Skeletal muscle tissue (tissue), 4 donors: Measurements from ENCODE around the gene CDK8. TPM values are rescaled to one million over a fixed set of nuclear protein-coding genes. Genes with fewer than 3 reads are reported as not detected.
A peak's percentile ranks its signal among the peaks of the same experiment; 100 is the strongest.
"Not testable (repeated sequence)": the region's sequence is repeated elsewhere in the genome, so short reads cannot be mapped to it uniquely, and the experiment has no call there.

Experiments used
- H3K27ac ChIP-seq: one replicate; pipeline ENCODE4 v1.7.0; 2013; ENCODE audit warnings: mild to moderate bottlenecking, low read depth, low read length, inconsistent platforms
- H3K27me3 ChIP-seq, 3 donors: one replicate each; pipeline ENCODE4 v1.7.0; 2013; ENCODE audit warnings: low read length in 3 of 3; ENCODE audit not compliant: control insufficient read depth in 3 of 3, insufficient read depth in 3 of 3
- H3K36me3 ChIP-seq, 3 donors: one replicate each; pipeline ENCODE4 v1.7.0; 2013; ENCODE audit warnings: low read length in 3 of 3; ENCODE audit not compliant: control insufficient read depth in 3 of 3, insufficient read depth in 3 of 3
- H3K4me1 ChIP-seq, 3 donors: one replicate each; pipeline ENCODE4 v1.7.0; 2013; ENCODE audit warnings: low read length in 3 of 3, mild to moderate bottlenecking in 3 of 3; ENCODE audit not compliant: control insufficient read depth in 3 of 3, insufficient read depth in 3 of 3
- H3K4me3 ChIP-seq, 3 donors: one replicate each; pipeline ENCODE4 v1.7.0; 2013; ENCODE audit warnings: low read length in 3 of 3
- H3K9ac ChIP-seq, 3 donors: one replicate each; pipeline ENCODE4 v1.7.0; 2013; ENCODE audit warnings: low read length in 3 of 3, mild to moderate bottlenecking in 3 of 3, moderate library complexity in 2 of 3, low read depth in 1 of 3
- H3K9me3 ChIP-seq, 3 donors: one replicate each; pipeline ENCODE4 v1.7.0; 2013; ENCODE audit warnings: low read length in 3 of 3; ENCODE audit not compliant: control insufficient read depth in 3 of 3
- total RNA-seq: library from RNA; depleted of rRNA; stranded (reverse); fragments of >200 nt; gene quantifications from one replicate; pipeline ENCODE4 v1.2.3, GENCODE V29; 2014
- donor health status: Osteomylitis.

The CDK8 gene
- total RNA-seq, 1 donor from 2014 or later = 17.7 TPM

GRCh38 chr13:26307701-26308100 is 53.8 kb downstream of the CDK8 start:
- Histone ChIP-seq H3K27me3 (no peaks in the 10 kb centered on the region), H3K27ac (no peak overlapping the region), H3K9me3 (no peaks in the 10 kb centered on the region), H3K9ac (no peak overlapping the region), H3K36me3 (no peaks in the 10 kb centered on the region), H3K4me1 (peaks cover 5 to 8% (median 7%) of the 10 kb centered on the region in 3 donors), H3K4me3 (no peak overlapping the region)

DNA sequence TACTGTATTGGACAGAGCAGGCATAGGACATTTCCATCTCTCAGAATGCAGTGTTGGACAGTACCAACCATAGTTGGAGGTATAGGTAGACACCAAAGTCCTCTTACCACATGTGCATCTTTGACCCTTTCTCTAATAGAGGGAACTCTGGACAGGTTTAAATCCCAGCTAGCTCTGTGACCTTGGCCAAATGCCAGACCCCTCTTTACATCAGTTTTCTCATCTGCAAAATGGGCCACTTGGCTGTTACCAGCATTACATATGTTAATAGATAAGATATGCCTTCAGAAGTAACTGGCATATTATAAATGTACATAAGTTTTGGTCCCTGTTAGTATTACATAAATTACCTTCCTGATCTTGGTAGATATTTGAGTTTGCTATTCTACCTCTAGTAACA is 54.3 kb downstream of the CDK8 start:
- Histone ChIP-seq H3K9ac (no peak overlapping the region), H3K27ac (no peak overlapping the region)

DNA sequence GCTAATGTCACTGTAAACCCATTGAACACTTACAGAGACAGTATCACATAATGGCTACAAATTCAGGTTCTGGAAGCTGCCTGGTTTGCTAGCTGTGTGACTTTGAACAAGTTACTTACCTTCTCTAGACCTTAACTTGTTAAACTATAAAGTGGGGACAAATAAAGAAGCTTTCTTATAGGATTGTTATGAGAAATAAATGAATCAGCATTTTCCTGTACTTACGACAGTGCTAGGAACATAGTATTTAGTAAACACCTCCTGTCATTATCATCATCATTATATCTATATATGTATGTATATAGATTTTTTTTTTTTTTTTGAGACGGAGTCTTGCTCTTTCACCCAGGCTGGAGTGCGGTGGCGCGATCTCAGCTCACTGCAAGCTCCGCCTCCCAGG is 54.9 kb downstream of the CDK8 start:
- H3K9me3 ChIP-seq = no peaks in the 10 kb centered on the region
- no peak overlapping the region for H3K4me3 ChIP-seq

More for the DNA sequence above, 54.3 kb downstream of the CDK8 start:
- Histone ChIP-seq H3K36me3 (no peaks in the 10 kb centered on the region), H3K4me3 (no peak overlapping the region), H3K4me1 (peaks cover 5 to 8% (median 7%) of the 10 kb centered on the region in 3 donors), H3K9me3 (no peaks in the 10 kb centered on the region), H3K27me3 (no peaks in the 10 kb centered on the region)

DNA sequence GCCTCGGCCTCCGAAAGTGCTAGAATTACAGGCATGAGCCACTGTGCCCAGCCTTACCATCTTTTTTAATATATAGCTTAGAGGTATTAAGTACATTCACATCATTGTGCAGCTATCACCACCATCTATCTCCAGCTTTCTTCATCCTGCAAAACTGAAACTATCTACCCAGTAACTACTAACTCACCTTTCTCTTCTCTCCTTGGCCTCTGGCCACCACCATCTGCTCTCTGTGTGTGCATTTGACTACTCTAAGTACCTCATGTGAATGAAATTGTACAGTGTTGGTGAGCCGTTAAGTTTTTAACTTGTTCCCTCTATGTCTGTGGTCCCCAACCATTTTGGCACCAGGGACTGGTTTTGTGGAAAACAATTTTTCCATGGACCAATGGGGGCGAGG is 56.1 kb downstream of the CDK8 start:
- H3K4me3 ChIP-seq = no peak overlapping the region
- H3K4me1 ChIP-seq = peaks cover 5 to 13% (median 10%) of the 10 kb centered on the region in 3 donors
- H3K9me3 ChIP-seq = no peaks in the 10 kb centered on the region
- H3K27ac ChIP-seq = no peak overlapping the region
- no peak overlapping the region for H3K9ac ChIP-seq
- no peaks in the 10 kb centered on the region for H3K36me3 ChIP-seq
- H3K27me3 ChIP-seq = no peaks in the 10 kb centered on the region

More for the DNA sequence above, 54.9 kb downstream of the CDK8 start:
- Histone ChIP-seq H3K36me3 (no peaks in the 10 kb centered on the region), H3K27ac (no peak overlapping the region), H3K9ac (no peak overlapping the region), H3K27me3 (no peaks in the 10 kb centered on the region), H3K4me1 (peaks cover 5 to 12% (median 9%) of the 10 kb centered on the region in 3 donors)

DNA sequence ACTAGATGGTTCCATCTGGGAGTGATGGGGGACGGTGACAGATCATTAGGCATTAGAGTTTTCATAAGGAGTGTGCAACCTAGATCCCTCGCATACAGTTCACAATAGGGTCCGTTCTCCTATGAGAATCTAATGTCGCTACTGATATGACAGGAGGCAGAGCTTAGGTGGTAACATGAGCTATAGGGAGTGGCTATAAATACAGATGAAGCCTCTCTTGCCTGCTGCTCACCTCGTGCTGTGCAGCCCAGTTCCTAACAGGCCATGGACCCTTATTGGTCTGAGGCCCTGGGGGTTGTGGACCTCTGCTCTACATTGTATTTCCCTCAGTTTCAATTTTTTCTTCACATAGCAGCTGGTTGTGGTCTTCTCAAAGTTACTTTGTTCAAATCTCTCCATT is 56.5 kb downstream of the CDK8 start:
- Histone ChIP-seq H3K9me3 (no peaks in the 10 kb centered on the region), H3K27ac (no peak overlapping the region), H3K9ac (no peak overlapping the region), H3K4me1 (peaks cover 5 to 16% (median 11%) of the 10 kb centered on the region in 3 donors), H3K4me3 (no peak overlapping the region), H3K27me3 (no peaks in the 10 kb centered on the region), H3K36me3 (no peaks in the 10 kb centered on the region)

- not testable (repeated sequence) for H3K9ac ChIP-seq, H3K27ac ChIP-seq, H3K36me3 ChIP-seq, H3K9me3 ChIP-seq, H3K27me3 ChIP-seq, H3K4me3 ChIP-seq
- H3K4me1 ChIP-seq = peaks cover 2 to 19% (median 16%) of the 10 kb centered on the region in 3 donors
Measured at GRCh38 chr13:26312019-26312418, 58.1 kb downstream of the CDK8 start.

- H3K27ac ChIP-seq, H3K9me3 ChIP-seq, H3K27me3 ChIP-seq, H3K4me3 ChIP-seq, H3K36me3 ChIP-seq, H3K9ac ChIP-seq: not testable (repeated sequence)
- peaks cover 0 to 11% (median 9%) of the 10 kb centered on the region in 3 donors for H3K4me1 ChIP-seq
Measured at GRCh38 chr13:26316095-26316494, 62.2 kb downstream of the CDK8 start.

GRCh38 chr13:26320766-26321165 is 66.8 kb downstream of the CDK8 start:
- H3K9me3 ChIP-seq = no peaks in the 10 kb centered on the region
- H3K27me3 ChIP-seq = no peaks in the 10 kb centered on the region
- no peak overlapping the region for H3K9ac ChIP-seq
- no peaks in the 10 kb centered on the region for H3K36me3 ChIP-seq
- H3K4me1 ChIP-seq = peaks cover 9 to 12% (median 10%) of the 10 kb centered on the region in 3 donors
- H3K4me3 ChIP-seq = no peak overlapping the region
- H3K27ac ChIP-seq = no peak overlapping the region

DNA sequence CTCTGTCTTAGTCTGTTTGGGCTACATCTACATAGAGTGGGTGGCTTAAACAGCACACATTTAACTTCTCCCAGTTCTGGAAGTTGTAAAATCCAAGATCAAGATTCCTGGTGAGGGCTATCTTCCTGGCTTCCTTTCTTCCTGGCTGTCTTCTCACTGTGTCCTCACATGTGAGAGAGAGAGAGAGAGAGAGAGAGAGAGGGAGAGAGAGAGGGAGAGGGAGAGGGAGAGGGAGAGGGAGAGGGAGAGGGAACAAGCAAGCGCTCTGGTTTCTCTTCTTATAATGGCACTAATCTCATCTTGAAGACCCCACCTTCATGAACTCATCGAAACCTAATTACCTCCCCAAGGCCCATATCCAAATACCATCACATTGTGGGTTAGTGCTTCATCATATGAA is 69.2 kb downstream of the CDK8 start:
- no peak overlapping the region for H3K9ac ChIP-seq
- H3K27ac ChIP-seq = no peak overlapping the region
- H3K36me3 ChIP-seq = no peaks in the 10 kb centered on the region
- peaks cover 10 to 20% (median 15%) of the 10 kb centered on the region in 3 donors for H3K4me1 ChIP-seq
- H3K4me3 ChIP-seq = no peak overlapping the region
- H3K27me3 ChIP-seq = no peaks in the 10 kb centered on the region
- H3K9me3 ChIP-seq = no peaks in the 10 kb centered on the region

DNA sequence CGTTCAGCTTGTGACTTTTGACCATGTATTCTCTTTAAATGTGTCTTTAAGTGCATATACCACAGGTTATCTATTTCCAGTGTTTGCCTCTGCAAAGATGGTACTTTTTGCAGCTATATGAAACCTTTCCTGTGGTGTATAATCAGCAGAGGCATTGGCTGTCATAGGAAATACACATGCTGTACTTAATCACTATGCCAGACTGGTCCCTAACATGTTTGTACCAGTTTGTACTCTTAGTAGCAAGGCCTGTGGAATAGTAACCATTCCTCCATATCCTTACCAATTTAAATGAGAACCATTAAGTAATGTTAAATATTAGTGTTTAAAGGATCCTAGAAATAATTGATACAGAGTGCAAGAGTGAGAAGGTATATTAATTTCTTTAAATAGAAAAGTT is 69.8 kb downstream of the CDK8 start:
- peaks cover 10 to 20% (median 15%) of the 10 kb centered on the region in 3 donors for H3K4me1 ChIP-seq
- no peak overlapping the region for H3K27ac ChIP-seq
- H3K4me3 ChIP-seq = no peak overlapping the region

DNA sequence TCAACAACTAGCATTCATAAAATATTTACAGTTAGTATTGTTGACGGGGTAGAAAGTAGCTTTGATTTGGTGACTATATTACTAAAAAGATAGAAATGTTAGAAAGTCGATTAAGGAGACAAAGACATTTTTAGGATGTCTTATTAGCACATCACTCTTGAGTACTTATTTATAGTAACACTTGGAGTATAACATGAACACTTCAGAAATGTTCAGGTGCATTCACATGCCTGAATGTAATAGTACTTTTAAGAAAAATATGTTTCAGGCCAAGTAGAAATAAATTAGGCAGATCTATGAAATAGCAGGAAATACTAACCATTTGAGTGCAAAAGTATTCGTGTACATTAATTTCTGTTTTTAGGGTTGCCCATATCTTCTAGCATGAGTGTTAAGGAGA is 70.4 kb downstream of the CDK8 start:
- no peaks in the 10 kb centered on the region for H3K9me3 ChIP-seq
- no peak overlapping the region for H3K4me3 ChIP-seq
- H3K27me3 ChIP-seq = no peaks in the 10 kb centered on the region
- no peaks in the 10 kb centered on the region for H3K36me3 ChIP-seq
- no peak overlapping the region for H3K9ac ChIP-seq
- peaks cover 10 to 20% (median 15%) of the 10 kb centered on the region in 3 donors for H3K4me1 ChIP-seq
- H3K27ac ChIP-seq = peak overlapping the region; percentile 72

More for the DNA sequence above, 69.8 kb downstream of the CDK8 start:
- Histone ChIP-seq H3K36me3 (no peaks in the 10 kb centered on the region), H3K9me3 (no peaks in the 10 kb centered on the region), H3K27me3 (no peaks in the 10 kb centered on the region), H3K9ac (no peak overlapping the region)
